ENCODE measurements around the gene ATXN8OS. TPM values are rescaled to one million over a fixed set of nuclear protein-coding genes. Genes with fewer than 3 reads are reported as not detected.

ATXN8OS gene
- total and polyA plus RNA-seq, 2 donors (not counting 3 experiments of a cell fraction or from before 2014, with no cell fraction given), result not detected

- dilution Hi-C loops (cut with MboI; ENCODE audit: extremely low pct_ligation_motif_present, low sequenced_read_pairs) (no loop called here), intact Hi-C loops (cut with micrococcal nuclease) (no loop called here)
- no peaks in the 10 kb centered on the region for H3K9me3 ChIP-seq (replicated peaks; ENCODE audit: control insufficient read depth, insufficient read depth, low read length)
- no peaks in the 10 kb centered on the region for H3K36me3 ChIP-seq (ENCODE audit: control insufficient read depth in 2 of 2, extremely low read depth in 1 of 2, insufficient read depth in 2 of 2, low read length in 2 of 2)
- ChIA-PET CTCF (no interaction called here), POLR2A (no interaction called here)
- no peaks in the 10 kb centered on the region for H3K9me1 ChIP-seq (replicated peaks; ENCODE audit: control insufficient read depth, extremely low read depth, insufficient read depth, low read length)
- H3K79me2 ChIP-seq (ENCODE audit: control insufficient read depth, insufficient read depth, low read length), result no peaks in the 10 kb centered on the region
- FAIRE-seq, result no peak
- no peak overlapping the region for H3K27ac ChIP-seq (ENCODE audit: insufficient read depth, low read depth, low read length)
- H3K4me1 ChIP-seq (ENCODE audit: control insufficient read depth, extremely low read depth, insufficient read depth, low read length), result no peaks in the 10 kb centered on the region
- no peak overlapping the region for H3K4me3 ChIP-seq (replicated peaks in 1 of 3; ENCODE audit: insufficient read depth in 1 of 3, low read depth in 1 of 3, low read length in 3 of 3)
- H3K9ac ChIP-seq (replicated peaks; ENCODE audit: extremely low read depth, insufficient read depth, low read length), result no peak overlapping the region
- H4K20me1 ChIP-seq (replicated peaks; ENCODE audit: control insufficient read depth, extremely low read depth, insufficient read depth, low read length), result no peaks in the 10 kb centered on the region
- BruUV-seq (replicated peaks), result no TSS peak
- TF ChIP-seq POLR2AphosphoS5 (IDR thresholded peaks at IDR 0.05; ENCODE audit: insufficient read depth, low read depth, low read length), result no peak
- no peak for TF ChIP-seq POLR2A (IDR thresholded peaks at IDR 0.05; ENCODE audit: low read depth, low read length)
- TF ChIP-seq, protein P1, sequence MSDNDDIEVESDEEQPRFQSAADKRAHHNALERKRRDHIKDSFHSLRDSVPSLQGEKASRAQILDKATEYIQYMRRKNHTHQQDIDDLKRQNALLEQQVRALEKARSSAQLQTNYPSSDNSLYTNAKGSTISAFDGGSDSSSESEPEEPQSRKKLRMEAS (IDR thresholded peaks at IDR 0.05; ENCODE audit: insufficient read depth, insufficient read length), result no peak
- no peak for TF ChIP-seq MYC (IDR thresholded peaks at IDR 0.05; ENCODE audit: low read depth, low read length)
- no peak for TF ChIP-seq FOS (IDR thresholded peaks at IDR 0.05; ENCODE audit: borderline replicate concordance, insufficient read depth, low read length)
- no peak for TF ChIP-seq GATA2 (IDR thresholded peaks at IDR 0.05; ENCODE audit: insufficient read depth, insufficient read length, low read depth, low read length)
- TF ChIP-seq EZH2 (IDR thresholded peaks at IDR 0.05; ENCODE audit: borderline replicate concordance, low read depth, low read length, severe bottlenecking), result no peak
- TF ChIP-seq, protein P2, sequence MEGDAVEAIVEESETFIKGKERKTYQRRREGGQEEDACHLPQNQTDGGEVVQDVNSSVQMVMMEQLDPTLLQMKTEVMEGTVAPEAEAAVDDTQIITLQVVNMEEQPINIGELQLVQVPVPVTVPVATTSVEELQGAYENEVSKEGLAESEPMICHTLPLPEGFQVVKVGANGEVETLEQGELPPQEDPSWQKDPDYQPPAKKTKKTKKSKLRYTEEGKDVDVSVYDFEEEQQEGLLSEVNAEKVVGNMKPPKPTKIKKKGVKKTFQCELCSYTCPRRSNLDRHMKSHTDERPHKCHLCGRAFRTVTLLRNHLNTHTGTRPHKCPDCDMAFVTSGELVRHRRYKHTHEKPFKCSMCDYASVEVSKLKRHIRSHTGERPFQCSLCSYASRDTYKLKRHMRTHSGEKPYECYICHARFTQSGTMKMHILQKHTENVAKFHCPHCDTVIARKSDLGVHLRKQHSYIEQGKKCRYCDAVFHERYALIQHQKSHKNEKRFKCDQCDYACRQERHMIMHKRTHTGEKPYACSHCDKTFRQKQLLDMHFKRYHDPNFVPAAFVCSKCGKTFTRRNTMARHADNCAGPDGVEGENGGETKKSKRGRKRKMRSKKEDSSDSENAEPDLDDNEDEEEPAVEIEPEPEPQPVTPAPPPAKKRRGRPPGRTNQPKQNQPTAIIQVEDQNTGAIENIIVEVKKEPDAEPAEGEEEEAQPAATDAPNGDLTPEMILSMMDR (IDR thresholded peaks at IDR 0.05; ENCODE audit: extremely low read depth in 1 of 2, insufficient read depth in 1 of 2, low read depth in 1 of 2, low read length in 2 of 2), result no peak
- TF ChIP-seq JUN (IDR thresholded peaks at IDR 0.05; ENCODE audit: borderline replicate concordance, insufficient read depth, insufficient read length, low read depth), result no peak
- H3K27me3 ChIP-seq (ENCODE audit: control insufficient read depth in 2 of 2, insufficient read depth in 2 of 2, low read length in 2 of 2), result no peaks in the 10 kb centered on the region
- no peak overlapping the region for H3K4me2 ChIP-seq (ENCODE audit: insufficient read depth, low read length)
- no peak for DNase-seq (ENCODE audit: low read depth, low spot score)
- H2AFZ ChIP-seq (ENCODE audit: low read depth, low read length), result no peak overlapping the region
These were observed 27.6 kb upstream of the ATXN8OS start for GRCh38 chr13:70080012-70080411.
